Fibroblast of the aortic adventitia (primary cell): ENCODE data around the gene RSRC2. TPM values are rescaled to one million over a fixed set of nuclear protein-coding genes. Genes with fewer than 3 reads are reported as not detected.
A peak's percentile ranks its signal among the peaks of the same experiment; 100 is the strongest.
"Not testable (repeated sequence)": the region's sequence is repeated elsewhere in the genome, so short reads cannot be mapped to it uniquely, and the experiment has no call there.

Source experiments
- DNase-seq: peaks from one replicate; pipeline ENCODE4 v3.0.0-alpha.2; 2010; ENCODE audit warnings: low read depth
- H3K4me3 ChIP-seq: 2 replicates; pipeline ENCODE4 v1.5.1; 2011; ENCODE audit warnings: low read depth, mild to moderate bottlenecking, control low read depth, low read length, moderate library complexity
- CTCF ChIP-seq: IDR thresholded peaks from 2 replicates; pipeline ENCODE4 v1.5.1; 2011; ENCODE audit warnings: mild to moderate bottlenecking, low read length, control low read depth, inconsistent platforms; ENCODE audit not compliant: insufficient read depth
- total RNA-seq: library from RNA; depleted of rRNA; stranded (reverse); fragments of >200 nt; gene quantifications from 2 replicates; pipeline ENCODE4 v1.2.3, GENCODE V29; 2012; ENCODE audit warnings: low replicate concordance

Gene RSRC2
- total RNA-seq, 1 donor: 42.8 TPM

- peak; percentile 78 for TF ChIP-seq CTCF
- peak; percentile 90 for DNase-seq
- H3K4me3 ChIP-seq: no peak overlapping the region
These were observed 55.2 kb downstream of the RSRC2 start for GRCh38 chr12:122471324-122472226.

- H3K4me3 ChIP-seq, DNase-seq: not testable (repeated sequence)
These were observed 56.2 kb downstream of the RSRC2 start for GRCh38 chr12:122470576-122470975.

- H3K4me3 ChIP-seq: not testable (repeated sequence)
These were observed 56.9 kb downstream of the RSRC2 start for GRCh38 chr12:122469856-122470255.

GRCh38 chr12:122467983-122468382 is 58.8 kb downstream of the RSRC2 start:
- DNase-seq: no peak
- no peak overlapping the region for H3K4me3 ChIP-seq
- no peak for TF ChIP-seq CTCF

More at GRCh38 chr12:122469856-122470255, 56.9 kb downstream of the RSRC2 start:
- DNase-seq: not testable (repeated sequence)

GRCh38 chr12:122464317-122465042 is 62.3 kb downstream of the RSRC2 start:
- not testable (repeated sequence) for H3K4me3 ChIP-seq
- peak; percentile 99 for DNase-seq

- no peak for DNase-seq
- no peak for TF ChIP-seq CTCF
- no peak overlapping the region for H3K4me3 ChIP-seq
These were observed 66.1 kb downstream of the RSRC2 start for GRCh38 chr12:122460641-122461040.

GRCh38 chr12:122460061-122460460 is 66.7 kb downstream of the RSRC2 start:
- TF ChIP-seq CTCF: no peak
- H3K4me3 ChIP-seq: no peak overlapping the region
- no peak for DNase-seq

- H3K4me3 ChIP-seq: no peak overlapping the region
- no peak for DNase-seq
- TF ChIP-seq CTCF: no peak
These were observed 67.5 kb downstream of the RSRC2 start for GRCh38 chr12:122459211-122459610.
